Measurements from ENCODE around the gene CYSRT1.
"Not testable (repeated sequence)": the region's sequence is repeated elsewhere in the genome, so short reads cannot be mapped to it uniquely, and the experiment has no call there.

The CYSRT1 gene

DNA sequence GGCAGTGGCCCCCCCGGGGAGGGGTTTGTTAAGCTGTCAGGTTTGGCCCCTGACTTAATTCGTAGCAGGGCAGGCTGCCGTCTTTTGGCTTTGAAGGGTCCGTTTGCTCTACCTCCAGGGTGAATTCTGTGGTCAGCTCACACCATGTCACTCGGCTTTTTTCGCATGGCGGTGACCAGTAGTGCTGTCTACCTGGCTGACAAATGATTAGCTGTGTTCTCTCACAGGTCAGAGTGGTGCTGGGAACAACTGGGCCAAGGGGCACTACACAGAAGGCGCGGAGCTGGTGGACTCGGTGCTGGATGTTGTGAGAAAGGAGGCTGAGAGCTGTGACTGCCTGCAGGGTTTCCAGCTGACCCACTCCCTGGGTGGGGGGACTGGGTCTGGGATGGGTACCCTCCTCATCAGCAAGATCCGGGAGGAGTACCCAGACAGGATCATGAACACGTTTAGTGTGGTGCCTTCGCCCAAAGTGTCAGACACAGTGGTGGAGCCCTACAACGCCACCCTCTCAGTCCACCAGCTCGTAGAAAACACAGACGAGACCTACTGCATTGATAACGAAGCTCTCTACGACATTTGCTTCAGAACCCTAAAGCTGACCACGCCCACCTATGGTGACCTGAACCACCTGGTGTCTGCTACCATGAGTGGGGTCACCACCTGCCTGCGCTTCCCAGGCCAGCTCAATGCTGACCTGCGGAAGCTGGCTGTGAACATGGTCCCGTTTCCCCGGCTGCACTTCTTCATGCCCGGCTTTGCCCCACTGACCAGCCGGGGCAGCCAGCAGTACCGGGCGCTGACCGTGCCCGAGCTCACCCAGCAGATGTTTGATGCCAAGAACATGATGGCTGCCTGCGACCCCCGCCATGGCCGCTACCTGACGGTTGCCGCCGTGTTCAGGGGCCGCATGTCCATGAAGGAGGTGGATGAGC, 17.6 kb downstream of the CYSRT1 start:
- TF ChIP-seq, protein P1, sequence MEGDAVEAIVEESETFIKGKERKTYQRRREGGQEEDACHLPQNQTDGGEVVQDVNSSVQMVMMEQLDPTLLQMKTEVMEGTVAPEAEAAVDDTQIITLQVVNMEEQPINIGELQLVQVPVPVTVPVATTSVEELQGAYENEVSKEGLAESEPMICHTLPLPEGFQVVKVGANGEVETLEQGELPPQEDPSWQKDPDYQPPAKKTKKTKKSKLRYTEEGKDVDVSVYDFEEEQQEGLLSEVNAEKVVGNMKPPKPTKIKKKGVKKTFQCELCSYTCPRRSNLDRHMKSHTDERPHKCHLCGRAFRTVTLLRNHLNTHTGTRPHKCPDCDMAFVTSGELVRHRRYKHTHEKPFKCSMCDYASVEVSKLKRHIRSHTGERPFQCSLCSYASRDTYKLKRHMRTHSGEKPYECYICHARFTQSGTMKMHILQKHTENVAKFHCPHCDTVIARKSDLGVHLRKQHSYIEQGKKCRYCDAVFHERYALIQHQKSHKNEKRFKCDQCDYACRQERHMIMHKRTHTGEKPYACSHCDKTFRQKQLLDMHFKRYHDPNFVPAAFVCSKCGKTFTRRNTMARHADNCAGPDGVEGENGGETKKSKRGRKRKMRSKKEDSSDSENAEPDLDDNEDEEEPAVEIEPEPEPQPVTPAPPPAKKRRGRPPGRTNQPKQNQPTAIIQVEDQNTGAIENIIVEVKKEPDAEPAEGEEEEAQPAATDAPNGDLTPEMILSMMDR (IDR thresholded peaks at IDR 0.05; ENCODE audit: control insufficient read depth, insufficient read depth, low read depth, low read length, missing control alignments) = no peak
- peak overlapping the region; percentile 90 for H3K4me3 ChIP-seq (ENCODE audit: control insufficient read depth, low read depth, low read length)
- no peak for DNase-seq (ENCODE audit: low read depth)

DNA sequence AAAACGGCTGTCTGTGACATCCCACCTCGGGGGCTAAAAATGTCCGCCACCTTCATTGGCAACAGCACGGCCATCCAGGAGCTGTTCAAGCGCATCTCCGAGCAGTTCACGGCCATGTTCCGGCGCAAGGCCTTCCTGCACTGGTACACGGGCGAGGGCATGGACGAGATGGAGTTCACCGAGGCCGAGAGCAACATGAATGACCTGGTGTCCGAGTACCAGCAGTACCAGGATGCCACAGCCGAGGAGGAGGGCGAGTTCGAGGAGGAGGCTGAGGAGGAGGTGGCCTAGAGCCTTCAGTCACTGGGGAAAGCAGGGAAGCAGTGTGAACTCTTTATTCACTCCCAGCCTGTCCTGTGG, 18.3 kb downstream of the CYSRT1 start:
- DNase-seq (ENCODE audit: low read depth); H3K4me3 ChIP-seq (ENCODE audit: control insufficient read depth, low read depth, low read length): not testable (repeated sequence)

DNA sequence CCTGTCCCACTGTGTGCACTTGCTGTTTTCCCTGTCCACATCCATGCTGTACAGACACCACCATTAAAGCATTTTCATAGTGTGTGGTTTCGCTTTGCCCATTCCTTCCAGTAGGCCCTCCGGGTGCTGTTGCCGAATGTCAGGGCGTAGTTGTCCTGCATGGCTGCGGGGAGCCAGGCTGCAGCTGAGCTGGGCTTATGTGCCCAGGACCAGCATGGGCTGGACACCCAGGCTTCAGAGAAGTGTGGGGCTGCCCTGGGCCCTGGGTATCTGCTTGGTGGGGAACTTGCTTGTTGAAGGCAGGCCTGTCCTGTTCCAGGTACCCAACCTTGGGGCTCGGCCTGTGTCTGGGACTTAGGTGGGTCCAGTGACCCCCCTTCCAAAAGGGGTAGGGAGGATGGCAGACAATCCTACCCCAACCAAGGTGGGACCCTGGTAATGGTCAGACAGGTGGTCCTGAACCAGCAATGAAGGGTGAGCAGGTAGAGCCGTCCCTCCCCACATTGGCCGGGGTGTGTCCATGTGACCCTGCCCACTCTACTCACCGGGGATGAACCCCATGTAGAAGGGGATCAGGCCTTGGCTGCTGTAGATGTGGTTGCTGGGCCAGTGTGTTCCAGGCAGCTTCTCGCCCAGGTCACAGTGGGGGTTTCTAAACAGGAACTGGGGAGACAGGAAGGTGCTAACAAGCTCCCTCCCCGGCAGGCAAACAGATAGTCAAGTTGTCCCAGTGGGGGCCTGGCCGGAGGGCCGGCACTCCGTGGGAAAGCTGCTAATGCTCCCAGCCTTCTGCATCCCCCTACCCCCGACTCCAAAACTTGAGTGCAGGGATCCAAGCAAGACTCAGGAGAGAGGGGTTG, 18.9 kb downstream of the CYSRT1 start:
- TF ChIP-seq, protein P1 (IDR thresholded peaks at IDR 0.05; ENCODE audit: control insufficient read depth, insufficient read depth, low read depth, low read length, missing control alignments) = no peak
- DNase-seq (ENCODE audit: low read depth) = no peak
- no peak overlapping the region for H3K4me3 ChIP-seq (ENCODE audit: control insufficient read depth, low read depth, low read length)

DNA sequence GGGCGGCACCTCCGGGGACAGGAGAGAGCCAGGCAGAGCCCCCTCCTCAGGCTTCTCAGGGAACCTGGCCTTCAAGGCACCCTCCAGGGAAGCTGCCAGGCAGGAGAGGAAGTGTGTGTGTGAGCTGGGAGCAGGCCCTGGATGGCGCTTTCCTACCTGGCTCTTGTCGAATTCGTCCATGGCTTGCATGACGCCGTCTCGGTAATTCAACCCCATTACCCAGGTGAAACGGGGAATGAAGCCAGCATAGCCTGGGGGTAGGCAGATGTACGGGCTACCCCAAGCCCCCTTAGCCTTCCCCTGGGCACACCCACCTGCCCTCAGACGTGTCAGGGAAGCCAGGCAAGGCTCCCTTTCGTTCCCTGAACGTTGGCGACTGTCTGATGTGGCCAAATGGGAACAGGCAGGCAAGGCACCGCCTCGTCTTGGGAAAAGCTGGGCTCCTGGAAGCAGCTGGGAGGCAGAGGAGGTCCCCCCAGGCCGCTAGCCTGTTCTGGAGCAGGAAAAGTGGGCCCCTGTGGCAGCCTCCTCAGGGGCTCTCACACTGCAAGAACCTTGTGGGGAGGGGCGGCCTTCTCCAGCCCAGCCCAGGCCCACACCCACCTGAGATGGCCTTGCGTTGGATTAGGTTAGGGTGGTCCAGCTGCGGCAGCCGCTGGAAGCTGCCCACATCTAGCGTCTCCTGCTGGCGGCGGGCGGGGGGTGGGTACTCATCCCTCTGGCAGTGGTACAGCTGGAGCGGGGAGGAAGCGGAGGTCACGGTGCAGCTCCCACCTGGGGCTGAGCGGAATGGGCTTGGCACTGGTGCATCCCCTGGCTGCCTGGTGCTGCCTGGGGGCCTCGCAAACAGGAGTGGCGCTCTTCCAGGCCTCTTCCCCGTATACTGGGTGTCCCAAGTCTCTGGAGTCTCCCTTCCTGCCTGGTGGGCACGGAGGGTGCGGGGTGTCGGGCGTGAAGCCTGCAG, 19.8 kb downstream of the CYSRT1 start:
- no peak overlapping the region for H3K4me3 ChIP-seq (ENCODE audit: control insufficient read depth, low read depth, low read length)
- TF ChIP-seq, protein P1 (IDR thresholded peaks at IDR 0.05; ENCODE audit: control insufficient read depth, insufficient read depth, low read depth, low read length, missing control alignments) = no peak
- DNase-seq (ENCODE audit: low read depth) = no peak

DNA sequence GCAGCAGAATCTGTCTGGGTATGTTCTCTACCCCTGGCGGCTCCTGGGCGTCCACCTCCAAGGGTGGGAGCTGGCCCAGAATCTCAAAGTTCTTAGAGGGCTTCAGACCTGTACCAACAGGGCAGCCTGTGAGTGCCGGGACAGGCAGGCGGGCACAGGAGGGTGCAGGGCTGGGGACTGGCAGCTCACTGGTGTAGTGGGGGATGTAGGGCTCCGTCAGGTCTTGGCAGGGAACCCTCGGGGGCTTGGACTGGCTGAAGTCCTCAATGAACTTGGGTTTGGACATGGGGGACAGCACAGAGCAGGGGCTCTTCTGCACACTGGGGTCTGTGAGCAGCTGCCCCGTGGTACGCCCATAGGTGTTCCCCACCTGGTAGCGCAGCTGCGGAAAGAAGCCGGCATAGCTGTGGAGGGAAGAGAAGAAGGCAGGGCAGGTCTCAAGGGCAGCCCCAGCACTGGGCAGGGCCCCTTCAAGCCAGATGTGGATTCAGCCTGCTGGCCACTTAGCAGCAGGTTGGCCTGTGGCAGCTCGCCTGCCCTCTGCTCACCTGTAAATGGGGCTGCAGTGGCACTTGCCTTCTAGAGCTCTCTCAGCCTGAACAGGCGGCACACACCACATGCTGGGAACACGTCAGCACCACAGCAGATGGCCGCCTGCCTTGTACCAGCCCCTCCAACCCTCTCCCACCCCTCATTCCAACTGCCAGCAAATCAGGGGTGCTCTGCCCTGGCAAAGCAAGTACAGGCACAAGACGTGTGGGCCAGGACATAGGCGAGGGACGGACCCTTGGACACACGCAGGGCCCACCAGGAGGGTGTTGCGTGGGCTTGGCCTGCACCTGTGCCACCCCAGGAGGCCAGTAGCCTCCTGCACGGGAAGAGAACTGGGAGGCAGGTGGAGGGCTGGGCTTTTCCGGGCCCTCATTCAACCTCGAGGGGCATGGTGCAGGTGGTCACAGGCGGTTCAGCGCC, 20.8 kb downstream of the CYSRT1 start:
- DNase-seq (ENCODE audit: low read depth) = no peak
- no peak overlapping the region for H3K4me3 ChIP-seq (ENCODE audit: control insufficient read depth, low read depth, low read length)
- TF ChIP-seq, protein P1 (IDR thresholded peaks at IDR 0.05; ENCODE audit: control insufficient read depth, insufficient read depth, low read depth, low read length, missing control alignments) = no peak

Measured in AG09309 (cell line).